UCSD-AML1 (cell line): ENCODE data around the gene KRT73.
"Not testable (repeated sequence)": the region's sequence is repeated elsewhere in the genome, so short reads cannot be mapped to it uniquely, and the experiment has no call there.

Source experiments
- DNase-seq: peaks from one replicate; lab custom pipeline; 2025; ENCODE audit not compliant: unreplicated experiment; lab: John Stamatoyannopoulos, UW

The KRT73 gene

GRCh38 chr12:52601671-52602070 lies 16.7 kb downstream of the KRT73 start:
- DNase-seq = no peak

- no peak for DNase-seq
Observed at GRCh38 chr12:52600941-52601481, 17.3 kb downstream of the KRT73 start, which contains the start of gene KRT72. KRT72 (minus strand) TSS chr12:52601463; CDS start chr12:52601452, 11 bp downstream.

- DNase-seq = no peak
Observed at GRCh38 chr12:52600475-52600874, 17.9 kb downstream of the KRT73 start.

- DNase-seq = no peak
Observed at GRCh38 chr12:52600071-52600470, 18.3 kb downstream of the KRT73 start.

- DNase-seq = no peak
Observed at GRCh38 chr12:52598966-52599365, 19.4 kb downstream of the KRT73 start.

- DNase-seq = not testable (repeated sequence)
Observed at GRCh38 chr12:52594237-52594636, 24.1 kb downstream of the KRT73 start.

- no peak for DNase-seq
Observed at GRCh38 chr12:52591521-52591920, 26.8 kb downstream of the KRT73 start.

- no peak for DNase-seq
Observed at GRCh38 chr12:52590021-52590420, 28.3 kb downstream of the KRT73 start.

- no peak for DNase-seq
Observed at GRCh38 chr12:52587563-52587962, 30.8 kb downstream of the KRT73 start.

GRCh38 chr12:52585946-52586345 lies 32.4 kb downstream of the KRT73 start:
- no peak for DNase-seq

- DNase-seq = no peak
Observed at GRCh38 chr12:52585066-52585465, 33.3 kb downstream of the KRT73 start.

- DNase-seq = no peak
Observed at GRCh38 chr12:52584156-52584682, 34.1 kb downstream of the KRT73 start.

- DNase-seq = peak; percentile 65
Observed at GRCh38 chr12:52582971-52583456, 35.3 kb downstream of the KRT73 start.

GRCh38 chr12:52582486-52582885 lies 35.9 kb downstream of the KRT73 start:
- no peak for DNase-seq

GRCh38 chr12:52581481-52581880 lies 36.9 kb downstream of the KRT73 start:
- DNase-seq = no peak

- DNase-seq = no peak
Observed at GRCh38 chr12:52581066-52581465, 37.3 kb downstream of the KRT73 start.

GRCh38 chr12:52580496-52580895 lies 37.9 kb downstream of the KRT73 start:
- DNase-seq = no peak

GRCh38 chr12:52579468-52580465 lies 38.6 kb downstream of the KRT73 start:
- DNase-seq = no peak

GRCh38 chr12:52578469-52578868 lies 39.9 kb downstream of the KRT73 start:
- no peak for DNase-seq

GRCh38 chr12:52577316-52577715 lies 41.0 kb downstream of the KRT73 start:
- no peak for DNase-seq

GRCh38 chr12:52575948-52576347 lies 42.4 kb downstream of the KRT73 start:
- no peak for DNase-seq

- DNase-seq = no peak
Observed at GRCh38 chr12:52575256-52575655, 43.1 kb downstream of the KRT73 start.
